NK-92 treated with Interleukin-12 subunit alpha and Interleukin-12 subunit beta, amount 100 ng/mL, for 24 hours (cell line): ENCODE data around the gene PARP3.

Experiments
- DNase-seq: peaks from one replicate; lab custom pipeline; 2025; lab: John Stamatoyannopoulos, UW

The PARP3 gene

DNA sequence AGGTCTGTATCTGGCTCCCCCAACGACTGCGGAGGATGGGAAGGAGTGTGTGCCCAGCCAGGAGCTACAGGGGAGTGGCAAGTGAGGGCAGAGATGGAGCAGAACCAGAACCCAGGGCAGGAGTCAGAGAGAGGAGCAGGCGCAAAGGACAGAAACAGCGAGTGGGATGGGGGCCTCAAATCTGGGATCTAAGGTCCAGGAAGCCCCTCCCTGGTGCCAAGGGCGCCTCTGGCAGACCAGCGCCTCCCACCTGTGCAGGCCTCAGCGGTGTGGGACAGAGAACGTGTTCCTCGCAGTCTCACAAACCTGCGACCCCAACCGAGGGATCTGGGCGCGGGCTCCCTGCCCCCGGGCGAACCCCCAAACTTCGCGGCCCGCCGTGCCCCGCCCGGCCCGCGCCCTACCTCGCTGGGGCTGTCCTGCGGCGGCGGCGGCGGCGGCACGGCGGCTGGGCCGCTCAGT is 24.8 kb downstream of the PARP3 start:
- DNase-seq, result no peak

DNA sequence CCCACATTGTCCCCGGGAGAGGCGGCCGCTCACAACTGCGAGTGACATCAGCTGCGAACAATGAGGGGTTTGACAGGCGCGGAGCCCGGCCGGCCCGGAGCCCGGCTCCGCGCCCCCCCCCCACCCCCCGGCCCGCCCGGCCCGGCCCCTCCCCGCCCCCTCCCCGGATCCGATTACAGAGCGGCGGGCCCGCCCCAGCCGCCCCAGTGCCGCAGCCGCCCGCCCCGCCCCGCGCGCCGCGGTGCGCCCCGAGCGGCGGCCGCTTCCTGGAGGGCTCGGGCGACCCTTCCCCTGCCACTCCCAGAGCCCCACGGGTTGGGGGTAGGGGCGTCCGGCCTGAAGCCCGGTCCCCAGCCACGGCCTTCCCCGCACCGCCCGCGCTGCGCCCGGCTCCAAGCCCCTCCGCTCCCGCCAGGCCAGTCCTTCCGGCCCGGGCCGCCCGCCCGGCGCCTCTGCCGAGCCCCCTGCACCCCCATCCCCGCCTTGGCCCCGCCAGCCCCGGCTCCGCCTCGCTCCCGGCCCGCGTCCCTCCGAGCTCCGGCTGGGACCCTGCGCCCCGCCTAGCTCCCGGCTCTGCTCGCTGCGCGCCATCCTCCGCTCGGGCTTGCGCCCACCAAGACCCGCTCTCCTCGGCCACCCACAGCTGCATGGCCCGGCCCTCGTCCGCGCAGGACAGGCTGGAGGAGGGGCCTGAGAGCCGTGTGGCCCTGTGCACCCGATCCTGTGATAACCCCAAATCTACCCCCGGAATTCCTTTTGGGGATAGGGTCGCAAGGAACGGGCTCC is 25.4 kb downstream of the PARP3 start, which contains the start of gene PCBP4:
PCBP4 (minus strand) TSS at position 71 of the 786 bp plus-strand sequence. CDS start 6,214 bp downstream, outside the sequence.
- DNase-seq, result no peak

DNA sequence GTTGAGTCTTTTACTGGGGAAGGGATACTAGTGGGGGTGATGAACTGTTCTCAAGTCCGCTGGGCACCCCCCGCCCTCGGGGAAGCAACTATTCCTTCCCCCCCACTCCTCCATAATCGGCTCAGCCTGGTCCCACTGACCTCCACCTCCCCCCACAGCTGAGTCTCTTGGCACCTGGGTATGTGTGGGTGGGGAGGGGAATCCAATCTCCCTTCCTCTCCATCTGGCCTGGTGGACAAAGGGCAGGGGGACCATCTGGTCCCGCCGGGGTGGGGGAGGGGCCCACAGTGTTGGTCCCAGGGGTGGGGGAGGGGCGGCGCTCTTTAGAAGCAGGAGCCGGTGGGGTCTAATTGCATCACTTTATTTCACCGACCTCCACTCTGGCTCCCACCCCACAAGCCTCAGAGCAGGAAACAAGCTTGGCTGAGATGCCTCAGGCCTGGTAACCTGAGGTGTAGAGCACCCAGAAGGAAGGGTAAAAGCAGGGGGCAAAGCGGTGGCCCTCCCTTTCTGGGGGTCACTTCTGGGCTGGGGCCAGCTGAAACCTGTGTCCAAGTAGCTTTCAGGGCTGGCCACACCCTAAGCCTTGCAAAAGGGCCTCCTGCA is 26.1 kb downstream of the PARP3 start:
- DNase-seq, result no peak

DNA sequence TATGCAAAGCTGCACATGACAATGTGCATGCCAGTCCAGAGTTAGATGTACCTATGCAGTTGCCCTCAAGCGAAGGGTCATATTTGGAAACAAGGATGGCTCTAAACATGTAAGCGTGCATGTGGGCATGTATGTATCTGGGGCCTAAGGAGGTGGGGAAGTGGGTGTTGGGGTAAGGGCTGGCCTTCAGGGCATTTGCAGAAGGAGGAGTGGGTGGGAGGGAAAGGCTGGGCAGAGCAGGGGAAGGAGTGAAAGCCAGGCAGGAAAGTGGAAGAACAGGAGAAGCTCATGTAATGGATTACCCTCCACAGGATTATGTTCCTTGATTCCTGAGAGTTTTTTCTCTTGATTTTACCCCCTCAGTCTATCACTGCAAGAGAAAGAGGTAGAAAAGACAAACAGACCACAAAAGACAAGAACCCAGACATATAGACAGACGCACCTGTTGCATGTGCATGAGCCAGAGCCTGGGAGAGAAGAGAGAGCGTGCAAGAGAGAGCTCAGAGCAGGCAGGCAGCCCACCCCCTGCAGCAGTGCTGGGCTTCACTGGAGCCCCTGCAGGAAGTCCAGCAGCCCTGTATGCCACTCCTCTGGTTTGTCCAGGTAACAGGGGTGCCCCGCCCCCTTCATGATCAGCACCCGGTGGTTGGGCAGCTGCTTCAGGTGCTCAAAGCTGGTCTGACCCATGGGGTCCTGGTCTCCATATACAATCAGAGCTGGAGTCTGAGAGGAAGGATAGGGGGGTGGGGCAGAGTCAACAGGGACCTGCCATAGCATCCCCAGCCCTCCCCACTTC is 26.9 kb downstream of the PARP3 start:
- DNase-seq, result no peak

DNA sequence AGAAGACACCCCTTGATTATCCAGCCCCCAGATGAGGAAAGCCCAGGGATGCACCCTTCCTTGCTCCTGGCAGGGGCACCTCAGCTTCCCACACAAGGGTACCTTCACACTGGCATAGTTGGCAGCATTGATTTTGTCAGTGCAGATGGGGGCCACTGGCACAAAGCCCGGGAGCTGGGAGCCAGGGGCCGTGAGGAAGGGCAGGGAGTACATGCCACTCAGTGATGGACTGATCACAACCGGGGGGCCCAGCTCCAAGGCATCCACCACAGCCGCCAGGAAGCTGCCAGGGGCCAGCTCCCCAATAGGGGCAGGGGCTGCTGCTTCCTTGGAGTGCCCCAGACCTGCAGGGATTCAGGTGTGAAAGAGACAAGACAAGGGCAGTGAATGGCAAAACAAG is 27.7 kb downstream of the PARP3 start:
- DNase-seq, result no peak

DNA sequence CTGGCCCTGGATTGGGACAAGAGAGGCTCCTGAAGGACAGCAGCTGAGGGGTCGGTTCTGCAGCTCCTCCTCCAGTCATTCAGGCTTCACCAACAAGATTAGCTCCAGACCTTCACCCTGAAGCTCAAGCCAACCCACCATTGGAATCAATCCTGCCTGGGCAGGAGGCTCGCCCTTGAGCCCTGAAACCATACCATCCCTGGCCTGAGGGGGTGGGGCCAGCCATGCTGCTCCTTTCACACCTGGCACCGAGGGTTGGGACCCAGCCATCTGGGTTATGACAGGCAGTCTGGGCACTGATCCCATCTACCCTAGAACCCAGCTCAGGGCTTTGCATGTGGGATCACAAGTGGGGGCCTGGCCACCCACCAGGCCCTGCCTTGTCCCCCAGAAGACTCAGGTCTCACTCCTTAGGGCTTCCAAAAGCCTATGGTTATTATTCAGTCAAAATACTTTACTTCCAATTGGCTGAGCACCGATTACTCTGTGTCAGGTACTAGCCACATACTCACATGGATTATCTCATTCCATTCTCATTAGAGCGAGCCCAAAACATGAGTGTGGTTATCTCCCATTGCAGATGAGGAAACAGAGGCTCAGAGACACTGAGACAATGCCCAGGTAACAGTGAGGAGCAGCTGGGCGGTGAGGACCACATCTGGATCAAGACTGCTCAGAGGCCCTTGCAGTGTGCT is 28.6 kb downstream of the PARP3 start:
- no peak for DNase-seq

DNA sequence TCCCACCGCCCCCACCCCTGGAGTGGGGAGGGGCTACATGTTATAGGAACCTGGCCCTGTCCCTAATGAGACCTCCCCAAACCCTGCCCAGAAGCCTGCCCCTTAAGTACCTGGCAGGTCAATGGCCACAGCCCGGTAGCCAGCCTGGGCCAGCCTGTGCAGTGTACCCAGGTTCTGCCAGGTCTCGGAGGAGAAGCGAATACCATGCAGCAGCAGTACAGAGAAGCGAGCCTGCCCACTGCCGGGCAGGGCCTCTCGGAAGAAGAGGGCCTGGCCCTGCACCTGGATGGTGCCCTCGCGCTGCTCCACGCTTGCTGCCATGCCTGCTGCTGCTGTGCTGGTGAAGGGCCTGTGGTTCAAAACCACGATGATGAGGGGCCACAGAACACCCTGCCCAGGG is 29.2 kb downstream of the PARP3 start:
- DNase-seq, result no peak

DNA sequence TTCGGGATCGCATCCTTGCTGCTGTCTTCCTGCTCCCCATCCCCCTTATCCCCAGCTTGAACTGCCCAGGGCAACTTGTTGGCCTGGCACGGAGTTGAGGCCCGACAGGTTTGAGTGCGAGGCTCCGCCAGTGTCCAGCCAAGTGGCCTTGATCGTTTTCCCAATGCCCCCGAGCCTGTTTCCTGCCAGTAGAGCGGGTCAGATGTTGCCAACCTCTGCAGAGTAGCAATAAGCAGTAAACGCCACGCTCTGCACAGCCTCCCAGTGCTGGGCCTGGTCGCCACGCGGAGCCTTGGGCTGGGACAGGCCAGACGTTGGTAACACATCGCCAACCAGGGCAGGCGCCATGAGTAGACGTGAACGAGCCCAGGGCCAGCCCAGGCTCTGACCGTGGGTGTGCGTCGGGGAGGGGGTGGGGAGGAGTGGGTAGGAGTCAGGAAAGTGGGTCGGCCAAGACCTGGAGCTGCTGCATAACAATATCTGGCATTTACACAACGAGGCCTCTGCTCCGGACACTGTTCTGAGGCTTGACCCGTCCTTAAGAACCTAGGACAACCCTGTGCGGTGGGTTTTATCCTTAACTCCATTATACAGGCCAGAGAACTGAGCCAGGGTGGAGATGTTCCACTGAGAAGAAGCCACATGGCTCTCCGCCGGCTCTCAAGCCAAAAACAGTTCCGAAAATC is 32.3 kb downstream of the PARP3 start:
- DNase-seq, result no peak

DNA sequence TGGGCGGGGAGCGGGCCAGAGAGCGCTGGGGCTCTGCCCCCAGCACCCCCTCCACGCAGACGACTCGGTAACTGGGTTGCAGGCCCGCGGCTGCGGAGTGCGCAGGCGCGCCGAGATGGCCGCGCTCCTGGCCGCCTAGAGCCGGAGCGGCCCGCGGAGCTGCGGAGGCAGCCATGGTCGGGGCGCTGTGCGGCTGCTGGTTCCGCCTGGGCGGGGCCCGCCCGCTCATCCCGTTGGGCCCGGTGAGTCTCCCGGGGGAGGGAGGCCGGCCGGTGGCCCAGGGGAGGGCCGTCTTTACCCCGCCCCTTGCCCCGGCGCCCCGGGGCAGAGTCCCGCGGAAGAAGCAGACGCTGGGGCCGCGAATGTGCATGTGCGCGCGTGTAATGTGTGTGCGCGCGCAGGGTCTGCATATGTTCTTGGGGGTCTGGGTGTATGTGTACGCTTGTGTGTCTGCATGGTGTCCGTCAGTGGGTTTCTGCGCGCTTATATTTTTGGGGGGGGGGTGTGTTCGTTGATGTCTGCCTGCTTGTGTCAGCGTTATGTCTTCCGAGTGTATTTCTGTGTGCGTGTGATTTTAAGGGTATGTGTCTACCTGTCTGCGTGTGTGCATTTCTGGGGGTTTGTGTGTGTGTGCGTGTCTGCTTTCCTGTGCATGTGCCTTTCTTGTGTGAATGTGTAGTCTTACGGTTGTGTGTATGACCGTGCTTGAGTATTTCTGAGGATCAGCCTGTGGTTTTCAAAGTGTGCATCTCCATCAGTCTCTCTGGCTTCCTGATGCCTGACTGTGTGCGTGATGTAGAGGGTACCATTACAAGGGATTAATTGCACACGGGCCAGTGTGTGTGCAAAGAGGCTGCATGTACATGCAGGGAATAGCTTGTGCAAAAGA is 33.0 kb downstream of the PARP3 start, which contains the start of gene ABHD14A:
ABHD14A (plus strand) TSS at position 102 of the 889 bp plus-strand sequence; CDS start at position 174, 72 bp downstream.
- no peak for DNase-seq

DNA sequence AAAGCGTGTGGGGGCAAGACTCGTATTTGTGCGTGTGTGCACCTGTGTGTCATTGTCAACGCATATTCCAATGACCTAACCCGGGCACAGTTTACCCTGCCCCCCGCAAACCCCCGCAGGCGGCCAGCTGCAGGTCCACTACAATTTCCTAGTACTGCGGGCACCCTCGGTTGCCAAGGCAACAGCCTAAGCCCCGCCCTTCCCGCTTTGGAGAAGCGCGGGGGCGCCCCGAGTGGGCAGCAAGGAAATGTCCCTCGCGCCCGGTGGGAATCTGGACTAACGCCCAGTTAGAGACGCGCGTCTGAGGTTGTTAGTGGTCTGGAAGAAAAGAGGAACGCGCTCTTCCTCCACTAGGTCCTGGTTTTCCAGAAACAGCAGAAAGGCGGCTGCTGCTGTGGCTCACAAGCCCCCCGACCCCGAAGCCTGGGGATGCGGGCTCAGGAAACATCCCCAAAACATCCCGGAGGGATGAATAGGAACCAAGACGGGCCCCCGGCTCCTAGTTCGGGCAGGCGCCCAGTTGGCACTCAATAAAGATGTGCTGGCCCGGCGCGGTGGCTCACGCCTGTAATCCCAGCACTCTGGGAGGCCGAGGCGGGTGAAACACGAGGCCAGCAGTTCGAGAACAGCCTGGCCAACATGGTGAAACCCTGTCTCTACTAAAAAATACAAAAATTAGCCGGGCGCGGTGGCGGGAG is 33.8 kb downstream of the PARP3 start:
- no peak for DNase-seq

DNA sequence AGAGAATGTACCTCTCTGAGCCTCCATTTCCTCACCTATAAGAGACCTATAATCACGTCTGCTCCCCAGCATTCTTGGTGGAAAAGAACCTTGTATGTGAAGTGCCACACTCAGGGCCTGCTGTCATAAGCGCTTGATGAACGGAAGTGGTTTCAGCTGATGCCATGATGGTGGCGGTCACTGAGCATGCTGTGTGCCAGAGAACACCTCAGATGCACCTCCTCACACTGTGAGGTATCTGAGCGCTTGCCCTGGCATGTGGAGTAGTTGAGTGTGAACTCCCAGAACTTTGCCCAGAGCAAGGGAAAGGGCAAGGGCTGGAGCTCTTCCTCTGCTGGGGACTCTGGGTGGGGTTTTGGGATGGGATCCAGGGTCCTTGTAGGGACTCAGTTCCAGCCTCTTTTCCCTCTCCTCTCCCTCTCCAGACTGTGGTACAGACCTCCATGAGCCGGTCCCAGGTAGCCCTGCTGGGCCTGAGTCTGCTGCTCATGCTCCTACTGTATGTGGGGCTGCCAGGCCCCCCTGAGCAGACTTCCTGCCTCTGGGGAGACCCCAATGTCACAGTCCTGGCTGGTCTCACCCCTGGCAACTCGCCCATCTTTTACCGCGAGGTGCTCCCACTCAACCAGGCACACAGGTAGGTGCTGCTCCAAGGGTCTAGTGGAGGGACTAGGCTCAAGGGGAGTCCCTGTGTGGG is 35.4 kb downstream of the PARP3 start:
- DNase-seq, result no peak

DNA sequence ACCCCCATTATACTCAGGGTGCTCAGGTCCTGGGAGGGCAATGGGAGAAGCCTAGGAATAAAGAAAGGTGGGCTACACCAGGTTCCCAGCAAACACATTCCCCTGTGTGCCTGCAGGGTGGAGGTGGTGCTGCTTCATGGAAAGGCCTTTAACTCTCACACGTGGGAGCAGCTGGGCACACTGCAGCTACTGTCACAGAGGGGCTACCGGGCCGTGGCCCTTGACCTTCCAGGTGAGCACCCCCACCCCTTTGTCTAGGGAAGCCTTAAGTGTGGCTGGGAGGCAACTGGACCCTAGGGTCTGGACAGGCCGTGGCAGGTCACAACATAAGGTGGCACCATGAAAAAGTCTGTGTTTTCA is 36.0 kb downstream of the PARP3 start:
- DNase-seq, result no peak

DNA sequence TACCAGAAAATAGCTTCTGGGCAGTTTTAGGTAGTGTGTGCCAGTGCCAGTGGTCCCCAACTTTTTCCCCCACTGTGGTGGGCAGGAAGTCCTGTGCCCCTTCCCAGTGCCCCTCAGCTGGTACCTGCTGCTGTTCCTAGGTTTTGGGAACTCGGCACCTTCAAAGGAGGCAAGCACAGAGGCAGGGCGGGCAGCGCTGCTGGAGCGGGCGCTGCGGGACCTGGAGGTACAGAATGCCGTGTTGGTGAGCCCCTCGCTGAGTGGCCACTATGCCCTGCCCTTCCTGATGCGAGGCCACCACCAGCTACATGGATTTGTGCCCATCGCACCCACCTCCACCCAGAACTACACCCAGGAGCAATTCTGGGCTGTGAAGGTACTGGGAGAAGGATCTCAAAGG is 38.1 kb downstream of the PARP3 start:
- no peak for DNase-seq

DNA sequence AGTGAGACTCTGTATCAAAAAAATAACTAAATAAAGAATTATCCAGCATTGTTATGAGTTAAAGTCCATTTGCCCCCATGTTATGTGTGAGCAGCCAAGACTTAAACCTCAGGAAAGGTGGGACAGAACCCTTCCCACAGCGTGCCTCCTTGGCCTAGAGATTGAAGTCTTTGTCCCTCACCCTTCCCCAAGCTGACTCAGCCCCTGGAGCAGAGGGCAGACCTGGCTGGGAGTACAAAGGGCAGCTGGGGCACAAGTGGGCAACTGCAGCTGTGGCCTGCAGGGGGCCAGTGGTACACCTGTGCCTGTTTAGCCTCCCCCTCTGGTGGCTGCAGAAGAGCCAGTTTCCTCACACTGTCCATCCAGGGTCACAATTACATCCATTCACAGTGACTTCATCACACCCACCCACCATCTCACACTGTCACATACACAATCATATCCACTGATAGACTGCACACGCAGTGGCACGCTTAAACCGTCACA is 40.2 kb downstream of the PARP3 start:
- no peak for DNase-seq

DNA sequence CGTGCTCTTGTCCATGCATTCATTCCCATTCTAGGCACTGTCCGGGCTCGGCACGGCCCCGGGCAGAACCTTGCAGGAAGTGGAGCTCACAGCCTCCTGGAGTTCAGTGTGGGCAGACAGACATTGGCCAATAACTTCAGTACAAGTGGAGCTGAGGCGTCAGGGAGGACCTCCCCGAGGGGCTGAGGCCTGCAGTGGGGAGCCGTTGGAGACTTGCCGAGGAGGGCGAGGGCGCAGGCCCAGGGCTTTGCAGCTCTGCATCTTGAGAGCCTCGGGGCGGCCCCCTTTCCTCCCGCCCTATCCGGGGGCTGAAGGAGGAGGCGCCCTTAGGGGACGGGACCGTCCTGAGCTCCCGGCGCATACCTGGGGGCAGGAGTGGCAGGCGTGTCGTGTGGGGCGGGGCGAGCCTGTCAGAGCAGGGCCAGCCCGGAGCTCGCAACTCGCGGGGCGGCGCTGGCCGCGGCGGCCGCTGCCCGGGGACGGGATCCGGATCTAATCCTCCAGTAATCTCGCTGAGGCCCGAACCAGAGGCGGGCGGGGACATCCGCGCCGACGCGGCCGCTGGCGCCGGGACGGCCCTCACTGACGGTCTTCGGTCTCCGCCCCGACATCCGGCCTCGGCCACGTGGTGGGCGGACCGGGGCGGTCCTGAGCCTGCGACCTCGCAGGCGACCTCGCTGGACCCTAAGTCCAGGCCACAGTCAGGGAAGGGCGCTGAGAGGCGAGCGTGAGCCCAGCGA is 40.8 kb downstream of the PARP3 start, which contains the start of gene ACY1:
ACY1 (plus strand) TSS at position 698 of the 740 bp plus-strand sequence. CDS start 530 bp downstream, outside the sequence.
- DNase-seq, result peak; percentile 21

DNA sequence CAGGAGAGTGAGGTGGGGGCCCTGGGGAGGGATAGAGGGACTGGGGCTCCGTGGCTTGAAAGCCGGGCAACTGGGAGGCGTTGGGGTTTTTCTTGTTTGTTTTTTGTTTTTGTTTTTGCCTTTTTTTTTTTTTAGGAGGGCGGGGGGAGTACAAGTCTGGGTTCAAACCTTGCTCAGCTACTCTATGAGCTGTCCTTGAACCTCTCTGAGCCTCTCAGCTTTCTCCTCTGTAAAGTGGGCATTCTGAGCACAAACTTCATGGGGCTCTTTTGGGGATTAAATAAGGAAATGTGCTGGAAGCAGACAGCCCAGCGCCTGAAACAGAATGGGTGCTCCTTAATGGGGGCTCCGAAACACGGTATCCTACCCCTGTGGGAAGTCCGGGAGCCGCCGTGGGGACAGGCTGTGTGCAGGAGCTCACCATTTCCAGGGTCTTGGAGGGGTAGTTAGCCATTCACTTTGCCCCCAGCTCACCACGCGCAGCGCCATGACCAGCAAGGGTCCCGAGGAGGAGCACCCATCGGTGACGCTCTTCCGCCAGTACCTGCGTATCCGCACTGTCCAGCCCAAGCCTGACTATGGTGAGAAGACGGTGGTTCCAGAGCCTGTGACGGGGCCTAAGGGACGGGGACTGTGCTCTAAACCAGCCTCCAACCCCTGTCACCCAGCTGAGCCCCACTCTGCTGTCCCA is 41.6 kb downstream of the PARP3 start:
- DNase-seq, result no peak

DNA sequence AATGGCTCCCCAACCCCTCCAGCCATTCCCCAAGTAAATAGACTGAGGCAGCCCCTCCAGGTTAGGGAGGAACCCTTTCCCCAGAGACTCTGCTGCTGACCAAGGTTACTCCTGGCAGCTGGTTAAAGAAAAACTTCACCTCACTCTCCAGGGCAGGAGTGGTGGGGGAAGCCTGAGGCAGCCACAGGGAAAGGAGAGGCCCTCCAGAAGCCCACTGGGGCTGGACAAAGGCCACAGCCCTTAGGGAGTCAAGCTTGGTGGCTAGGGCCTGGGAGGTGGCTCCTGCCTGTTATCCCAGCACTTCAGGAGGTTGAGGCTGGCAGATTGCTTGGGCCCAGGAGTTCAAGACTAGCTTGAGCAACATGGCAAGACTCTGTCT is 42.1 kb downstream of the PARP3 start:
- DNase-seq, result no peak

DNA sequence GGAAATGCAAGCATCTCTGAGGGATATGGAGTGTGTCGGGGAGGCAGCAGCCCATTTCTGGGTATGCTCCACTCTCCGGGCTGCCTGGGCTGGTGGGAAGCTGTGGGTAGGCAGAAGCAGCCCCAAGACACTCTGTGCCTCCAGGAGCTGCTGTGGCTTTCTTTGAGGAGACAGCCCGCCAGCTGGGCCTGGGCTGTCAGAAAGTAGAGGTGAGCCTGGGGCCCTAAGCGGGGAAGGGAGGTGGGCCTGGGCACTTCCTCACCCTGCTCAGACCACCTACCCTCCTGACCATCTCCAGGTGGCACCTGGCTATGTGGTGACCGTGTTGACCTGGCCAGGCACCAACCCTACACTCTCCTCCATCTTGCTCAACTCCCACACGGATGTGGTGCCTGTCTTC is 42.9 kb downstream of the PARP3 start:
- no peak for DNase-seq
